Fibroblast of peridontal ligament (primary cell): ENCODE measurements around the gene TRIM4.
"Not testable (repeated sequence)": the region's sequence is repeated elsewhere in the genome, so short reads cannot be mapped to it uniquely, and the experiment has no call there.

ENCODE experiments used
- DNase-seq: peaks from one replicate; pipeline ENCODE4 v3.0.0-alpha.2; 2010; ENCODE audit errors: extremely low read depth

The TRIM4 gene

DNA sequence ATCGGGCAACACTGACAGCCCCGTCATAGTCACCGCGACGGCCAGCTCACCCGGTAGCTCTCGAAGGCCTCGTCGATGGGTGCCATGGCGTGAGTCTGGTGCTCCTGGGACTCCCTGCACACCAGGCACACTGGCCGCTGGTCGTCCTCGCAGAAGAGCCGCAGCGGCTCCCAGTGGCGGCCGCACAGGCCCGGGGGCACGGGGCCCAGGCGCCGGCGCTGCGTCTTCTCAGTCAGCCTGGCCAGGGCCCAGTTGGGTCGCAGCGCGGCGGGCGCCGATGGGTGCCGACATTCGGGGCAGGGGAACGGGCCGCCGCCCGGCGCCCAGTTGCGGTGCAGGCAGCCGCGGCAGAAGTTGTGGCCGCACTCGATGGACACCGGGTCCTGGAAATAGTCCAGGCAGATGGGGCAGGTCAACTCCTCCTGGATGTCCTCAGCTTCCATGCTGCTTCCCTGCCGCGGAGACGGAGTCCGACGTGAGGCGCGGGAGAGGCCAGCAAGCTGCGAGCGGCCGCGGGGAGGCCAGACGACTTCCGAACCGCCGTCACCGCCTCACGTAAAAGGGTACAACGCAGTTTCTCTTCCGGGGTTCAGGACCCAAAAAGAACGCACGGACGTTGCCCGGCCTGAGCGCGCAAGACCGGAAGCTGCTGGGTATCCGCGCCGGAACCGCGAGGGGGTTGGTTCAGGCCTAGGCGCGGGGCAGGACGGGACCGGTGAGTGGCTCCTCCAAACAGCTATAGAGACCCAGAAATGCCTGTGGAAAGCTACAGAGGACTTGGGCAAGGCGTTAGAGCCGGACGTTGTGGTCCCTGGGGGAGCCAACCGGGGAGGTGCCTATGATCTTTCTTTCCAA lies at the start of gene TRIM4:
Gene TRIM4, minus strand, starts transcription at position 572 of the 855 bp plus-strand sequence. Its CDS starts 129 bp downstream, at position 443.
- DNase-seq, result peak; percentile 92

DNA sequence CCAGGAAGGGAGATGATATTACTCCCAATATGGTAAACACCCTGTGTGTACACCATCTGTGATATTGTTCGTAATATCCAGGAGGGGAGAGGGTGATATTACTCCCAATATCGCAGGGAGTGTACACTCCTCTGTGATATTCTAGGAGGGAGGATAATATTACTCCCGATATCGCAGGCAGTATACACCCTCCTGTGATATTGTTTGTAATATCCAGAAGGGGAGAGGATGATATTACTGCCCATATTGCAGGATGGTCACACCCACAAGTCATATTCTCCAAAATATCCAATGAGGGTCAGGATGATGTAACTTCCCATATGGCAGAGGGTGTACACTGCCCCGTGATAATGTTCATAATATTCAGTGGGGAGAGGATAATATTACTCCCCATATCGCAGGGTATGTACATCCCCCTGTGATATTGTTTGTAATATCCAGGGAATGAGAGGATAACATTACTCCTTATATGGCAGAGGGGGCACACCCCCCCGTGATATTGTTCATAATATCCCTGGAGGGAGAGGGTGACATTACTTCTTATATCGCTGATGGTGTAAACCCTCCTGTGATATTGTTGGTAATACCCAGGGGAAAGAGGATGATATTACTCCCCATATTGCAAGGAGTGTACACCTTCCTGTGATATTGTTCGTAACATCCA lies 39.4 kb upstream of the TRIM4 start:
- DNase-seq, result no peak

GRCh38 chr7:99955247-99955646 lies 35.9 kb upstream of the TRIM4 start:
- DNase-seq, result no peak

DNA sequence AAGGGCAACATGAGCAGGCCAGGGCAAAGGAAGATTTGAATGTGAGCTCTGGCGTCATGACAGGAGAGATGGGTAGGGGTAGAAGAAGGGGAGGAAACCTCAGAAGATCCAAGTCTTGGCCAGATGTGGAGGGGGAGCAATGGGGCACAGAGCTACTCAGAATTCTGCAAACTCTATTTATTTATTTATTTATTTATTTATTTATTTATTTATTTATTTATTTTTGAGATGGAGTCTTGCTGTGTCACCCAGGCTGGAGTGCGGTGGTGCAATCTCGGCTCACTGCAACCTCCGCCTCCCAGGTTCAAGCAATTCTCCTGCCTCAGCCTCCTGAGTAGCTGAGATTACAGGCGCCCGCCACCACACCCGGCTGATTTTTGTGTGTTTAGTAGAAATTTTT lies 35.3 kb upstream of the TRIM4 start:
- DNase-seq, result not testable (repeated sequence)

GRCh38 chr7:99953649-99954048 lies 34.3 kb upstream of the TRIM4 start:
- peak; percentile 48 for DNase-seq

DNA sequence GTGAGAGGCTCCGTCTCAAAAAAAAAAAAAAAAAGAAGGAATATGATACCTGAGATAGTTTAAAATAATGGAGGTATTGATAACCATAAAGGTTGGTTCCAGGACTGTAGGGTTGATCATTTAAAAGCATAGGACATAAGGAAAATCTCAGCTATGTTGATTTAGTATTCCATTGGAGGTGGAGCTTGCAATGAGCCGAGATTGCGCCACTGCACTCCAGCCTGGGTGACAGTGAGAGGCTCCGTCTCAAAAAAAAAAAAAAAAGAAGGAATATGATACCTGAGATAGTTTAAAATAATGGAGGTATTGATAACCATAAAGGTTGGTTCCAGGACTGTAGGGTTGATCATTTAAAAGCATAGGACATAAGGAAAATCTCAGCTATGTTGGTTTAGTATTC lies 33.3 kb upstream of the TRIM4 start:
- DNase-seq, result not testable (repeated sequence)

GRCh38 chr7:99950819-99951218 lies 31.5 kb upstream of the TRIM4 start:
- not testable (repeated sequence) for DNase-seq

GRCh38 chr7:99949645-99950228 lies 30.4 kb upstream of the TRIM4 start:
- peak; percentile 40 for DNase-seq

GRCh38 chr7:99947608-99948007 lies 28.3 kb upstream of the TRIM4 start:
- DNase-seq, result no peak

GRCh38 chr7:99944497-99945070 lies 25.3 kb upstream of the TRIM4 start:
- DNase-seq, result no peak

DNA sequence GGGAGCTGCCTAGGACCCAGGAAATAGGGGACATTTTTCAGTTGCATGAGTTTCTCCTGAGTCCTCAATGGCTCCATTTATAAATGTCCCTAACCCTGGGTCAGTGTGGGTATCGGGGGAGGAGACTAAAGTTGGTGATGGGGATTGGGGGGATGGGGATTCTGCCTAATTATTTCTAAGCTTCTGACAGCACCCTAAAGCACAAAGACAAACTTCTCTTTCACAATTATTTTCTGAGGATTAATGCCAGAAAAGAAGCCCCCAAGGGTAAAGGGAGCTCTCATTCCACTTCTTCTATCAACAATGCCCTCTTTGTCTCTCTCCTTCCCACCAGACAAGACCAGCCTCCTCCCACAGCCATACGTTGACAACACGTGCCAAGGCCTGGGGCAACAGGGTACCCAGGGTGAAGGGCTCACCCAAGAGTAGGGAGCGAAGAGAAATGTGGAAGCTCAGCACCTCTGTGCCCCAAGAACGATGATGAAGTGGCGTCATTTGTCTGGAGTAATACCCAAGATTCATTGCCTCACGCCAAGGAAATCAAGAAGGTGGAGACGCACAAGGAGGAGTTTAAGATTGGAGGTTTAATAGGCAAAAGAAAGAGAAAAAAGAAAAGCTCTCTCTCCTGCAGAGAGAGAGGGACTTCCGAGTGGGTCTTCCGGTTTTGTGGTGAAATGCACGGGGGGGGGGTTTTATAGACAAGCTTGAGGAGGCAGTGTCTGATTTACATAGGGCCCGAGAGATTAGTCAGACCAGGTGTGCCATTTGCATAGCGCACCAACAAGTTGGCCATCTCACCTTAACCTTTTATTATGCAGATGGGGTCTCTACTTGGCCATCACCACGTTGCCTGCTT lies 24.5 kb upstream of the TRIM4 start:
- DNase-seq, result no peak

DNA sequence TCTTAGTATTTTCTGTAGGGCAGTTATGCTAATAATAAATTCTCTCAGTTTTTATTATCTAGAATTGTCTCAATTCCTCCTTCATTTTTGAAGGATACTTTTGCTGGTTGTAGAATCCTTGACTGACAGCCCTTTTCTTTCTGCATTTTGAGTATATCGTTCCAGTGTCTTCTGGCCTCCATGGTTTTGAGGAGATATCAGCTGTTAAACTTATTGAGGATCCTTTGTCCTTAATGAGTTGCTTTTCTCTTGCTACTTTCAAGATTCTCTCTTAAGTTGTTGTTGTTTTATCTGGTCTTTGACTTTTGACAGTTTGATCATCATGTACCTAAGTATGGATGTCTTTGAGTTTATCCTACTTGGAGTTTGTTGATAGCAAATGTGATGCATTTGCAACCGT lies 19.0 kb upstream of the TRIM4 start:
- DNase-seq, result no peak

DNA sequence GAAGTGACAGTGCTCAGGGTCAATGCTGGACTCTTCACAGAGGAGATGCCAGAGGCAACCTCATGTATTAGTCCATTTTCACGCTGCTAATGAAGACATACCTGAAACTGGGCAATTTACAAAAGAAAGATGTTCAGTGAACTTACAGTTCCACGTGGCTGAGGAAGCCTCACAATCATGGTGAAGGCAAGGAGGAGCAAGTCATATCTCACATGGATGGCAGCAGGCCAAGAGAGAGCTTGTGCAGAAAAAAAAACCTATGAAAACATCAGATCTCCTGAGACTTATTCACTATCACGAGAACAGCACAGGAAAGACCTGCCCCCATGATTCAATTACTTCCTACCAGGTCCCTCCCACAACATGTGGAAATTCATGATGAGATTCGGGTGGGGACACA lies 15.7 kb upstream of the TRIM4 start:
- DNase-seq, result not testable (repeated sequence)

DNA sequence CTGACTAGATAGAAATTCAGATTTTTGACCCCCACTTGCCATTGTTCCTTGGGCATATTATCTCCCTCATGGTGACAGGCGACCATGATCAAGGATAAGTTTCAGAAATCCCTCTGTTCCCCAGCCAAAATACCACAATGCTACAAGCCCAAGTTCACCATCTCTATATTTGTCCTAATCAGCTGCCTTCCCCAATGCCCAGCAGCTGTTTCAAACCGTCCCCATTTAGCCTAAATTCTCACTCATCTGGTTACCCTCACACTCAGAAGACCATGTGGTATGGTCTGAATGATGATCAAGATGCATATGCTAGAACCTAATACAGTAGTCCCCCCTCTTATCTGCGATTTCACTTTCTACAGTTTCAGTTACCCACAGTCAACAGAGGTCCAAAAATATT lies 11.0 kb upstream of the TRIM4 start:
- no peak for DNase-seq

DNA sequence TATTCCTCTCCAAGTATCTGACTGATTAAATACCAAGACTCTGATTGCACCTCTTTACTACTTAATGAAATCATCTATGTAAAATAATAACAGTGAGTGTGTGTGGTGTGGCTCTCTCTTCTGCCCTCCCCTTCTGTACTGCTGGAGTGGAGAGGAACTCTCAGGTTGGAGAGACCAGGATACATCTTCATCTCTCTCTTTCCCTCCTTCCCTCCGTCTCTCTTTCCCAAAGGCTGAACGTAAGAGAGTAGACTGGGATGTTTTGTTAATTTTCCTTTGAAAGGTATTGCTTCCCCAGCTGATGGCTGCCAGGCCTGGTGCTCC lies 10.4 kb upstream of the TRIM4 start:
- no peak for DNase-seq

DNA sequence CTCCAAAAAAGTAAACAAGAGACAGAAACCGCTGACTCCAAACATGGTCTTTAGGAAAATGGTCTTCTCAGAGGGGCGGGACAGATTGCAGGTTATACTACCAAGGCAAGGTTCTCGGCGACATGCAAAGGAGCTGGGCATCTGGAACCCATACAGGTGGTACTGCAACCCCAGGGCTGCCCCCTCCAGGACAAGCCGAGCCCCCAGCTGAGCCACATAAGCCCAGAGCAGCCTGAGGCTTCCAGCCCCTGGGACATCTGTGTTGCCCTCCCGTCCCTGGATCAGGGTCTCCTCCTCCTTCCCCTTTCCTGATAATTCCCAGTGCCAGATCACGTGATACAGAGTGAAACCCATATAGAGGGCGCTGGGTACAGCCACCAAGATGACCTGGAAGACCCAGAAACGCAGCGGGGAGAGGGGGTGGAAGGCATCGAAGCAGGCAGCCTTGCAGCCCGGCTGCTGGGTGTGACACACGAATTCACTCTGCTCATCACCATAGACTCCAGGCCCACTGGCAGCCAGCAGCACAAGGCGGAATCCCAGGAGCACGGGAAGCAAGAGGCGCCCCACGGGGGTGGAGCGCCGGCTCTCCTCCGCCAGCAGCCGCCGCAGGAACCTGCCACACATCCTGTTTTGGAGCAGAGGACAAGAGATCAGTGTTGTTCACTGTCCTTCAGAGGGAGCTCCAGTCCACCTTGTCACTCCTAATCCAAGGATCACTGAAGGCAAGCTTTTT lies 9.8 kb upstream of the TRIM4 start, which contains the start of gene GJC3:
Gene GJC3, minus strand, starts transcription at position 627 of the 736 bp plus-strand sequence. Its CDS starts 0 bp downstream, at position 627.
- DNase-seq, result peak; percentile 47

- DNase-seq, result no peak
These were observed 8.9 kb upstream of the TRIM4 start for GRCh38 chr7:99928188-99928587.

- DNase-seq, result no peak
These were observed 8.2 kb upstream of the TRIM4 start for GRCh38 chr7:99927536-99927935.

- no peak for DNase-seq
These were observed 7.0 kb upstream of the TRIM4 start for GRCh38 chr7:99926321-99926720.

DNA sequence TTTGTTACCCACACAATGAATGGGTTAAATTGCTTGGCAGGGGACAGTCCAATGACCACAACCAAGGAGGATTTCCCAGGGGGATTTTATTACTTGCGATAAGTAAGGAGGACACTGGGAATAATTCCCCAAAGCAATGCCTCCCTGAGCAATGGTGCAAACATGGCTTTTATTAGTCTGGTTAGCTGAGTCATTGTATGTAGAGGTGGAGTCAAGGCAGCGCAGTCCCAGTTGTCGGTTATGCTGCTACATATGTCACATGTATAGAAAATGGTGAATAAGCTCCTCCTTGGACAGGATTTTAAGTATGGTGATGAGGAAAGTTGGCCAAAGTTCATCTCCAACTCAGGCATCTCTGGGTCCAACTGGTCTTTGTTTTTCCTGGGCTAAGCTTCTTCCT lies 3.9 kb upstream of the TRIM4 start:
- DNase-seq, result no peak

DNA sequence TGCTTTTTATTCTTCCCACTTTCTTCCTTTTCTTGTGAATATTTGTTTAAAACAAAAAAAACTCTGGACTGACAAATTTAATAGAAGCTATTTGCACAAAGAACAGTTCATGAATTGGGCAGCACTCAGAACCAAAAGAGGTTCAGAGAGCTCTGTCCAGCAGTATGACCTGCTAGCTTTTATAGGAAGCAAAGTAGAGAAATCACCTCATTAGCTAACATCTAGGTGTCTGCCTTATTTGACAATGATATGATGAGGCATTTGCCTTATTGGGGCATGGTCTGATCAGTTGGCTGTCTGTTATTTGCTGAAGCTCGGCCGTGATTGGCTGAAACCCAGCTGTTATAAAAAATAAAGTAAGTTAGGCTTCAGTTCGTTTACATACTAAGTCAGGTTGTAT lies 819 bp upstream of the TRIM4 start:
- no peak for DNase-seq
